Mesothelial cell of epicardium (in vitro differentiated cells): ENCODE data around the gene CPD. TPM values are rescaled to one million over a fixed set of nuclear protein-coding genes. Genes with fewer than 3 reads are reported as not detected.
A peak's percentile ranks its signal among the peaks of the same experiment; 100 is the strongest.
"Not testable (repeated sequence)": the region's sequence is repeated elsewhere in the genome, so short reads cannot be mapped to it uniquely, and the experiment has no call there.

Experiments used
- DNase-seq, 2 experiments: peaks; one replicate each; pipeline ENCODE4 v3.0.0; 2021; ENCODE audit warnings: low spot score in 2 of 2; ENCODE audit not compliant: unreplicated experiment in 2 of 2
- H3K27ac Mint-ChIP-seq: 2 replicates; pipeline ENCODE4 v1.8.0; 2021; ENCODE audit warnings: mixed read lengths
- H3K27me3 Mint-ChIP-seq: 2 replicates; pipeline ENCODE4 v1.8.0; 2021; ENCODE audit warnings: low read depth, mixed read lengths
- H3K36me3 Mint-ChIP-seq: 2 replicates; pipeline ENCODE4 v1.8.0; 2021; ENCODE audit warnings: mixed read lengths
- H3K4me1 Mint-ChIP-seq: 2 replicates; pipeline ENCODE4 v1.8.0; 2021; ENCODE audit warnings: mixed read lengths
- H3K4me3 Mint-ChIP-seq: 2 replicates; pipeline ENCODE4 v1.8.0; 2021; ENCODE audit warnings: mild to moderate bottlenecking, moderate library complexity, mixed read lengths
- H3K9me3 Mint-ChIP-seq: 2 replicates; pipeline ENCODE4 v1.8.0; 2021; ENCODE audit warnings: mixed read lengths
- CTCF ChIP-seq: fragments of 200-600 bp; sonication (generic); IDR thresholded peaks from one replicate; pipeline ENCODE4 v1.5.0; 2021; ENCODE audit warnings: antibody characterized with exemption; ENCODE audit not compliant: unreplicated experiment
- total RNA-seq: library from RNA; stranded (reverse); gene quantifications from 3 replicates; pipeline ENCODE4 v1.2.1, GENCODE V29; 2021

The CPD gene
- total RNA-seq, 1 donor from 2014 or later, result 49.3 TPM

GRCh38 chr17:30414486-30414885, 35.8 kb downstream of the CPD start:
- no peak for DNase-seq
- H3K4me1 Mint-ChIP-seq, result no peaks in the 10 kb centered on the region
- H3K4me3 Mint-ChIP-seq, result no peak overlapping the region
- TF ChIP-seq CTCF, result no peak
- no peaks in the 10 kb centered on the region for H3K27me3 Mint-ChIP-seq
- H3K9me3 Mint-ChIP-seq, result peaks cover 17% of the 10 kb centered on the region
- peaks cover 23% of the 10 kb centered on the region for H3K36me3 Mint-ChIP-seq
- H3K27ac Mint-ChIP-seq, result no peak overlapping the region

- Mint-ChIP-seq H3K27ac (no peak overlapping the region), H3K36me3 (peaks cover 14% of the 10 kb centered on the region), H3K27me3 (no peaks in the 10 kb centered on the region), H3K4me1 (no peaks in the 10 kb centered on the region), H3K9me3 (peaks cover 10% of the 10 kb centered on the region), H3K4me3 (no peak overlapping the region)
- no peak for TF ChIP-seq CTCF
- DNase-seq, result no peak
Measured at GRCh38 chr17:30415491-30415890, 36.8 kb downstream of the CPD start.

- H3K27me3 Mint-ChIP-seq, H3K36me3 Mint-ChIP-seq, H3K27ac Mint-ChIP-seq, H3K9me3 Mint-ChIP-seq, H3K4me3 Mint-ChIP-seq, DNase-seq: not testable (repeated sequence)
- H3K4me1 Mint-ChIP-seq, result peaks cover 12% of the 10 kb centered on the region
Measured at GRCh38 chr17:30418070-30418469, 39.3 kb downstream of the CPD start.

- no peak overlapping the region for H3K4me3 Mint-ChIP-seq
- H3K4me1 Mint-ChIP-seq, result peaks cover 12% of the 10 kb centered on the region
- H3K27ac Mint-ChIP-seq, result peak overlapping the region; percentile 19
- peaks cover 24% of the 10 kb centered on the region for H3K36me3 Mint-ChIP-seq
- H3K9me3 Mint-ChIP-seq, result no peaks in the 10 kb centered on the region
- TF ChIP-seq CTCF, result no peak
- no peak for DNase-seq
- no peaks in the 10 kb centered on the region for H3K27me3 Mint-ChIP-seq
Measured at GRCh38 chr17:30421592-30421991, 42.9 kb downstream of the CPD start.

GRCh38 chr17:30422171-30422570, 43.4 kb downstream of the CPD start:
- Mint-ChIP-seq H3K27ac (no peak overlapping the region), H3K27me3 (no peaks in the 10 kb centered on the region), H3K9me3 (no peaks in the 10 kb centered on the region), H3K4me1 (peaks cover 12% of the 10 kb centered on the region), H3K36me3 (peaks cover 24% of the 10 kb centered on the region), H3K4me3 (no peak overlapping the region)
- no peak for TF ChIP-seq CTCF
- DNase-seq, result no peak

GRCh38 chr17:30424471-30424870, 45.7 kb downstream of the CPD start:
- Mint-ChIP-seq H3K4me1 (peaks cover 15% of the 10 kb centered on the region), H3K27me3 (no peaks in the 10 kb centered on the region), H3K27ac (no peak overlapping the region), H3K4me3 (no peak overlapping the region), H3K36me3 (peaks cover 24% of the 10 kb centered on the region), H3K9me3 (no peaks in the 10 kb centered on the region)
- TF ChIP-seq CTCF, result no peak
- DNase-seq, result no peak
